Colonic mucosa (tissue), 4 donors: ENCODE data around the gene ABL2. TPM values are rescaled to one million over a fixed set of nuclear protein-coding genes. Genes with fewer than 3 reads are reported as not detected.

Experiments
- DNase-seq: peaks from one replicate; pipeline ENCODE4 v3.0.0-alpha.2; 2020
- H3K27ac ChIP-seq: fragments of 200-600 bp; one replicate; pipeline ENCODE4 v1.8.0; 2021
- H3K27me3 ChIP-seq: fragments of 200-600 bp; one replicate; pipeline ENCODE4 v1.8.0; 2021
- H3K36me3 ChIP-seq: fragments of 200-600 bp; one replicate; pipeline ENCODE4 v1.8.0; 2021
- H3K4me1 ChIP-seq: fragments of 200-600 bp; one replicate; pipeline ENCODE4 v1.8.0; 2021; ENCODE audit warnings: mild to moderate bottlenecking
- H3K4me3 ChIP-seq: fragments of 200-600 bp; one replicate; pipeline ENCODE4 v1.8.0; 2021
- H3K9ac ChIP-seq, 2 donors: one replicate each; pipeline ENCODE4 v1.7.0; 2013; ENCODE audit warnings: control low read depth in 2 of 2, low read depth in 2 of 2, low read length in 2 of 2
- H3K9me3 ChIP-seq: fragments of 200-600 bp; one replicate; pipeline ENCODE4 v1.8.0; 2021
- CTCF ChIP-seq: fragments of 200-600 bp; IDR thresholded peaks from one replicate; pipeline ENCODE4 v1.8.0; 2022; ENCODE audit warnings: antibody characterized with exemption, mild to moderate bottlenecking
- intact Hi-C: fragments of 100-400 bp; cut with DNase I; formaldehyde crosslinking; loops from one replicate; pipeline ENCODE4 v1.14.1; 2022
- total RNA-seq, 2 donors: library from RNA; stranded (reverse); fragmentation: NEBNext Ultra II Directional in 1 of 2; extraction: Animal tissue kit (Norgen Biotek cat#: 25700) in 1 of 2; gene quantifications; one replicate each; pipeline ENCODE4 v1.2.1, GENCODE V29; 2021
- donor health status: healthy.
- donor health status: DM: no; HTN: no; CAD: no.
- donor health status: DM: no; HTN: no; CAD: no.

Gene ABL2
- total RNA-seq, 2 donors from 2014 or later: 9.1 to 12.8 TPM

- H3K4me1 ChIP-seq: no peaks in the 10 kb centered on the region
Observed at GRCh38 chr1:179168536-179168935, 60.9 kb downstream of the ABL2 start.

GRCh38 chr1:179167955-179168354, 61.5 kb downstream of the ABL2 start:
- intact Hi-C loops: no loop called here
- DNase-seq: no peak
- no peak overlapping the region for H3K4me3 ChIP-seq
- H3K27me3 ChIP-seq: no peaks in the 10 kb centered on the region
- H3K9ac ChIP-seq: no peak overlapping the region
- no peak for TF ChIP-seq CTCF
- no peaks in the 10 kb centered on the region for H3K4me1 ChIP-seq
- H3K36me3 ChIP-seq: no peaks in the 10 kb centered on the region
- no peaks in the 10 kb centered on the region for H3K9me3 ChIP-seq
- no peak overlapping the region for H3K27ac ChIP-seq

More at GRCh38 chr1:179168536-179168935, 60.9 kb downstream of the ABL2 start:
- Histone ChIP-seq H3K27me3 (no peaks in the 10 kb centered on the region), H3K27ac (no peak overlapping the region), H3K9me3 (no peaks in the 10 kb centered on the region), H3K36me3 (no peaks in the 10 kb centered on the region), H3K4me3 (no peak overlapping the region), H3K9ac (no peak overlapping the region)
- DNase-seq: no peak
- no peak for TF ChIP-seq CTCF
- intact Hi-C loops: no loop called here

GRCh38 chr1:179167418-179167777, 62.1 kb downstream of the ABL2 start:
- Histone ChIP-seq H3K9me3 (no peaks in the 10 kb centered on the region), H3K36me3 (no peaks in the 10 kb centered on the region), H3K9ac (no peak overlapping the region), H3K4me3 (no peak overlapping the region), H3K4me1 (no peaks in the 10 kb centered on the region), H3K27ac (no peak overlapping the region), H3K27me3 (no peaks in the 10 kb centered on the region)
- no peak for TF ChIP-seq CTCF
- no peak for DNase-seq
- intact Hi-C loops: no loop called here

- TF ChIP-seq CTCF: no peak
- Histone ChIP-seq H3K9ac (no peak overlapping the region), H3K4me1 (no peaks in the 10 kb centered on the region), H3K9me3 (no peaks in the 10 kb centered on the region), H3K27me3 (no peaks in the 10 kb centered on the region), H3K27ac (no peak overlapping the region), H3K36me3 (no peaks in the 10 kb centered on the region), H3K4me3 (no peak overlapping the region)
- intact Hi-C loops: no loop called here
- DNase-seq: no peak
Observed at GRCh38 chr1:179166663-179167417, 62.6 kb downstream of the ABL2 start.

GRCh38 chr1:179164494-179164893, 65.0 kb downstream of the ABL2 start:
- no peaks in the 10 kb centered on the region for H3K27me3 ChIP-seq
- no peak overlapping the region for H3K9ac ChIP-seq
- no peak overlapping the region for H3K27ac ChIP-seq
- intact Hi-C loops: no loop called here
- no peak for TF ChIP-seq CTCF
- no peaks in the 10 kb centered on the region for H3K9me3 ChIP-seq
- no peaks in the 10 kb centered on the region for H3K4me1 ChIP-seq
- H3K36me3 ChIP-seq: no peaks in the 10 kb centered on the region
- DNase-seq: no peak
- no peak overlapping the region for H3K4me3 ChIP-seq
